Hematopoietic multipotent progenitor cell treated with erythropoietin and hydrocortisone succinate and interleukin-3 and kit ligand, for 6 days (in vitro differentiated cells): ENCODE data around the gene ZNF346.

Source experiments
- DNase-seq: peaks from one replicate; pipeline ENCODE4 v3.0.0-alpha.2; 2015

Gene ZNF346

DNA sequence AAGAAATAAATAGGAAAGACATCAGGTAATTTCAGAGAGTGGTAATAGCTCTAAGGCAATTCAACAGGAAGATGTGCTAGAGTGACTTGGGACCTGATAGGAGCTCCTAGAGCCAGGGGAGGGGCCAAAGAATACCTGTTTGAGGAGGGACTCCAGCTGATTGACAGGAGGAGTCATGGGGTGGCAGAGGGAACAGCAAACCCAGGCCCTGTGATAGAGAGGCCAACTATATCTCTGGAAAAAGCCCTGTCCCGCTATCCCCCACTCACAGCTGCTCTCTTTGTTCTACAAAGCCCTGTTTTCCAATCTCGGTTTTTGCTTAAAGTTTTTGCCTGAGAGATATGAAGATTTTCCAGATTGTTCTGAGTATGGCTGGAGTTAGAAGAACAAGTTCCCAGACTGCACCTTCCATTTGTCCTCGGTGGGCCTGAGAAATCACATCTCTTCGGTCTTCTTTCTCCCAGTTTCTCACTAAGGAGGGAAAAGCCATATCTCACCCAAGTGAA lies 102.0 kb downstream of the ZNF346 start:
- DNase-seq = no peak

DNA sequence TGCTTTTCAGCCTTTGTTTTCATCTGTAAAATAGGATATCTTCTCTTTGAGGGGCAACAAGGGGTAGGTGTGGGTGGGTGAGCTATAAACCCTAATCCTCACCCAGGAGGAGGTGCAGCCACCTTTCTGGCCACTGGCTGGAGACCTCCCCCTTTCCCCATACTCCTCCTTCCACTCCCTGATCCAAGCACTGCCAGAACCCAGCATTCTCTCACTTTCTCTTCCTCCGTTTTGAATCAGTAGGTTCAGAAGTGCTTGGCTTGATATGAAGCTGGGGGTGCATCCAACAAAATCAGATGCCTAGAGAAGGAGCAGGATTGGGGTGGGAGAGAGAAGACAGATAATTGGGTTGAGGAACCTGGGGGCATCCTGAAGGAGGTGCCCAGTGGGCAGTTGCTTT lies 104.3 kb downstream of the ZNF346 start:
- DNase-seq = no peak

DNA sequence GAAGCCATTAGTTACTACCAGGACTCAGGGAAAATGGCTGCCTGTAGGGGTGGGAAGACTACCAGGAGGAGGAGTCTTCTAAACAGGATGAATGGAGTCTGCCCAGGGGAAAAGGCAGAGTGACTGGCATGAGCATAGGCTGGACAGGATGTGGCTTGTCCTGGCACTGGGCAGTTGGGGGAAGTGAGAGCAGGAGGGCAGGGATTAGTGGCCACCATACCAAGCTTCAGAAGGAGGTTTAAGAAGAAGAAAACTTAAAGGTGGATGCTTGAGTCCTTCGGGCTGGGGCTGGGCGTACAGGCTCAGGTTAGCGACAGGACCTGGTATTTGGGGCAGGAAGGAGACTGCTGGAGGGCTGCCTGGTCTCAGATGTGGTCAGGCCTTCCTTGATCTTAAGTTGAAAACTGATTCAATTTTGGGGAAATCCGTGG lies 106.1 kb downstream of the ZNF346 start:
- no peak for DNase-seq

GRCh38 chr5:177130211-177131018 lies 107.9 kb downstream of the ZNF346 start:
- no peak for DNase-seq
